GM18498 (cell line): Measurements from ENCODE around the gene TEX48.

ENCODE experiments used
- ATAC-seq: cut with Tn5 transposase; IDR thresholded peaks from one replicate; pipeline ENCODE4 v1.9.1; 2021; ENCODE audit warnings: mild to moderate bottlenecking, moderate library complexity; ENCODE audit not compliant: unreplicated experiment

TEX48 gene

GRCh38 chr9:114626415-114627020 lies 55.5 kb downstream of the TEX48 start:
- no peak for ATAC-seq

- no peak for ATAC-seq
Measured at GRCh38 chr9:114624677-114625076, 57.3 kb downstream of the TEX48 start.

- ATAC-seq: no peak
Measured at GRCh38 chr9:114621975-114622609, 59.9 kb downstream of the TEX48 start.

- no peak for ATAC-seq
Measured at GRCh38 chr9:114621561-114621960, 60.4 kb downstream of the TEX48 start.

- peak; percentile 57 for ATAC-seq
Measured at GRCh38 chr9:114619191-114619761, 62.7 kb downstream of the TEX48 start.

GRCh38 chr9:114616684-114617520 lies 65.1 kb downstream of the TEX48 start:
- peak; percentile 78 for ATAC-seq
